ENCODE results near the gene FNDC11. TPM values are rescaled to one million over a fixed set of nuclear protein-coding genes. Genes with fewer than 3 reads are reported as not detected.

Gene FNDC11
- total RNA-seq, 6 experiments from 2014 or later = not detected

GRCh38 chr20:63560856-63561609 lies 7.1 kb downstream of the FNDC11 start:
- TF ChIP-seq POLR2A (IDR thresholded peaks at IDR 0.05) (no peak), CTCF (IDR thresholded peaks at IDR 0.05) (no peak)
- H3K9me3 ChIP-seq = no peaks in the 10 kb centered on the region
- H3K27ac ChIP-seq = no peak overlapping the region
- intact Hi-C loops (cut with DNase I) = no loop called here
- DNase-seq (no peak), ATAC-seq (no peak)
- no peaks in the 10 kb centered on the region for H3K4me1 ChIP-seq
- 100% methylated on average over 1 of the region's 26 CpGs for WGBS (ENCODE audit: insufficient coverage, low coverage, low lambda C conversion rate, missing lambda C conversion rate)
- no peak overlapping the region for H3K4me3 ChIP-seq
- H3K27me3 ChIP-seq = no peaks in the 10 kb centered on the region
- H3K36me3 ChIP-seq = peaks cover 0 to 43% (median 15%) of the 10 kb centered on the region in 4 donors

GRCh38 chr20:63561624-63562396 lies 7.9 kb downstream of the FNDC11 start:
- H3K4me1 ChIP-seq = no peaks in the 10 kb centered on the region
- DNase-seq = no peak
- no peaks in the 10 kb centered on the region for H3K9me3 ChIP-seq
- H3K4me3 ChIP-seq = no peak overlapping the region
- no peak for ATAC-seq
- intact Hi-C loops (cut with DNase I) = no loop called here
- no peaks in the 10 kb centered on the region for H3K27me3 ChIP-seq
- no CpG with 5 or more reads among the region's 36 CpGs for WGBS (ENCODE audit: insufficient coverage, low coverage, low lambda C conversion rate, missing lambda C conversion rate)
- H3K36me3 ChIP-seq = peaks cover 0 to 43% (median 15%) of the 10 kb centered on the region in 4 donors
- TF ChIP-seq CTCF (IDR thresholded peaks at IDR 0.05) (no peak), POLR2A (IDR thresholded peaks at IDR 0.05) (no peak)
- no peak overlapping the region for H3K27ac ChIP-seq

- Histone ChIP-seq H3K4me1 (no peaks in the 10 kb centered on the region), H3K27me3 (no peaks in the 10 kb centered on the region), H3K27ac (no peak overlapping the region), H3K36me3 (peaks cover 0 to 43% (median 15%) of the 10 kb centered on the region in 4 donors), H3K4me3 (no peak overlapping the region), H3K9me3 (no peaks in the 10 kb centered on the region)
- DNase-seq (no peak), ATAC-seq (no peak)
- 100% methylated on average over 1 of the region's 54 CpGs for WGBS (ENCODE audit: insufficient coverage, low coverage, low lambda C conversion rate, missing lambda C conversion rate)
- intact Hi-C loops (cut with DNase I) = no loop called here
- TF ChIP-seq CTCF (IDR thresholded peaks at IDR 0.05) (no peak), POLR2A (IDR thresholded peaks at IDR 0.05) (no peak)
Measured at GRCh38 chr20:63562461-63563224, 8.7 kb downstream of the FNDC11 start.

- Histone ChIP-seq H3K27ac (no peak overlapping the region), H3K4me1 (no peaks in the 10 kb centered on the region), H3K36me3 (peaks cover 0 to 43% (median 15%) of the 10 kb centered on the region in 4 donors), H3K9me3 (no peaks in the 10 kb centered on the region), H3K27me3 (no peaks in the 10 kb centered on the region), H3K4me3 (no peak overlapping the region)
- 90% methylated on average over 2 of the region's 55 CpGs for WGBS (ENCODE audit: insufficient coverage, low coverage, low lambda C conversion rate, missing lambda C conversion rate)
- intact Hi-C loops (cut with DNase I) = no loop called here
- ATAC-seq (no peak), DNase-seq (no peak)
- TF ChIP-seq CTCF (IDR thresholded peaks at IDR 0.05) = no peak
- no peak for TF ChIP-seq POLR2A (IDR thresholded peaks at IDR 0.05)
Measured at GRCh38 chr20:63563225-63563935, 9.4 kb downstream of the FNDC11 start.
